GM12864 (cell line): Measurements from ENCODE around the gene FASN.

Source experiments
- DNase-seq: peaks from one replicate; pipeline ENCODE4 v3.0.0-alpha.2; 2011; ENCODE audit warnings: low read depth
- H3K4me3 ChIP-seq: 2 replicates; pipeline ENCODE4 v1.5.1; 2011; ENCODE audit warnings: mild to moderate bottlenecking, low read depth, low read length, control low read depth
- TF ChIP-seq, protein P1 (sequence below): IDR thresholded peaks from 2 replicates; pipeline ENCODE4 v1.5.1; 2011; ENCODE audit warnings: low read depth, mild to moderate bottlenecking, moderate library complexity, low read length, control low read depth, inconsistent platforms; ENCODE audit errors: missing control alignments

The FASN gene

DNA sequence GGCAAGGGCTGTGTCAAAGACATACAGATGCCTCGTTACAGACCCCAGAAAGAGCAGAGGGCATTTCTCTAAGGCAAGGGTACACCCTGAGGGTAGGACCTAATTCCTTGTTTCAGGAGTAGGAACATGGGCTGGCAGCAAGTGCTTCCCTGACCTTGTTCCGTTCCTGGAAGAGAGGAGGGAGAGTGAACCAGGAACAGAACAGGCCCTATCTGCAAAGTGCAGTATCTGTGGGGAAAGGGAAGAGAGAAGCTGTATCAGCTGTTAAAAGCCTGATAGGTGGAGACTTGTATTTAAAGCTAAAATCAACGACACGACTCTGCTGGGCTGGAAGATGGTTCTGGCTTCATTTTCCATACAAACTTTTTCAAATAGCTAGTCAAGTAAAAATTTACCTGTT lies 26.1 kb upstream of the FASN start:
- no peak overlapping the region for H3K4me3 ChIP-seq
- no peak for DNase-seq
- TF ChIP-seq, protein P1, sequence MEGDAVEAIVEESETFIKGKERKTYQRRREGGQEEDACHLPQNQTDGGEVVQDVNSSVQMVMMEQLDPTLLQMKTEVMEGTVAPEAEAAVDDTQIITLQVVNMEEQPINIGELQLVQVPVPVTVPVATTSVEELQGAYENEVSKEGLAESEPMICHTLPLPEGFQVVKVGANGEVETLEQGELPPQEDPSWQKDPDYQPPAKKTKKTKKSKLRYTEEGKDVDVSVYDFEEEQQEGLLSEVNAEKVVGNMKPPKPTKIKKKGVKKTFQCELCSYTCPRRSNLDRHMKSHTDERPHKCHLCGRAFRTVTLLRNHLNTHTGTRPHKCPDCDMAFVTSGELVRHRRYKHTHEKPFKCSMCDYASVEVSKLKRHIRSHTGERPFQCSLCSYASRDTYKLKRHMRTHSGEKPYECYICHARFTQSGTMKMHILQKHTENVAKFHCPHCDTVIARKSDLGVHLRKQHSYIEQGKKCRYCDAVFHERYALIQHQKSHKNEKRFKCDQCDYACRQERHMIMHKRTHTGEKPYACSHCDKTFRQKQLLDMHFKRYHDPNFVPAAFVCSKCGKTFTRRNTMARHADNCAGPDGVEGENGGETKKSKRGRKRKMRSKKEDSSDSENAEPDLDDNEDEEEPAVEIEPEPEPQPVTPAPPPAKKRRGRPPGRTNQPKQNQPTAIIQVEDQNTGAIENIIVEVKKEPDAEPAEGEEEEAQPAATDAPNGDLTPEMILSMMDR, result no peak

DNA sequence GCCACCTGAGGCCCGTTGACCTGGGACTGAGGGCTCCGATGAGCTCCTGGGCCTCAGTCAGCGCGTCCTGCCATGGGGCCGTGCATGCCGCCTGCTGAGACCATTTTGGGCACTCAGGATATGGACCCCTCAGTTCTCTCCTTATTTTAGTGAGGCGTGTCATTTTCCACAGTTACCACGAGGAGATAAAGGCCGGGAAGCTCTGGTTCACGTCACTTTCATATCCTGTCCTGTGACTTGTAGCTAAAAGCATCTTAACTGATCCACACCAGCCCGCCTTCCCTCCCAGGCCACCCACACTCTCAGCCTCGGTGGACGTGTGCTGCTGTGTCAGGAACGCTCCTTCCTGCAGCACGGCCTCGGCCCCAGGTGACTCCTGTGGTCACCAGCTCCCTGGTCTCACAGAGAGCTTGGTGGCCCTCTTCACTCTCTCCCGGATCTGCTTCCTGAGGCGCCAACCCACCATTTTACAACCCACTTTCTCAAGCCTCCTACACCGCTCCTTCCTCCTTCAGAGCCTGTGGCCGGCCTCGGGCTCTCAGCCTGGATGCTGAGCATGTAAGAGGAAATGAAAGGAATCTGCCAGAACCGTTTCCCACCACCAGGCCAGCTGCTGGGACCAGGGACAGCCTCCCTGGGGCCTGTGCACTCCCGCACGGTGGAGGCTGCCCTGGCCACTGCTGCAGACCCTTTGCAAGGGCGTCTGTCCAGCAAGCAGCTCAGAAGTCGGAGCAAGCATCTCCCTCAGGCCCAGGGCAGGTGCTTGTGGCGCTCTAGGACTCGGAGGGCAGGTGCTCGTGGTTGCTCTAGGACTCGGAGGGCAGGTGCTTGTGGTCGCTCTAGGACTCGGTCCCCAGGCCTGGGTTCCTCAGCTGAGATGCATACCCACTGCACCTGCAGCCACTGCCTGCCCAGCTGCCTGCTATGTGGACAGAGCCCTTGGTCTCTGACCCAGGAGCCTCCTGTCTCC lies 23.9 kb upstream of the FASN start:
- no peak overlapping the region for H3K4me3 ChIP-seq
- TF ChIP-seq, protein P1, result no peak
- DNase-seq, result no peak

DNA sequence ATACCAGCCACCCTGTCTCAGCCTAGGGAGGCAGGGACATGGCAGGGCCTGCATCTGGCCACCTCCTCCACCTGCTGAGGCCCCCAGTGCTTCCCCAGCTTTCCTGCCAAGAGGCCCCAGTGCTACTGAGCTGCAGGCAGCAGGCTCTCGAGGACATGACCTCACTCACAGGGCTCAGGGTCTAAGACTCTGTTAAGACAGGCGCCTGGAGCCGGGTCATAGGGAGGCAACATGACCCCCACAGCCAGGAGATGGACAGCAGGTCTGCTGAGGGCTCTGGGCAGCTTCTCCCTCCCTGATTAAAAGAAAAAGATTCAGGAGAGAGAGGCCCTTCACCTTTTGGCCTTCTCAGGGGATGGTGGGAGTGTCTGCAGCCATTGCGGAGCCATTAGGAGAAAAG lies 23.2 kb upstream of the FASN start:
- DNase-seq, result no peak
- H3K4me3 ChIP-seq, result no peak overlapping the region
- TF ChIP-seq, protein P1, result no peak

DNA sequence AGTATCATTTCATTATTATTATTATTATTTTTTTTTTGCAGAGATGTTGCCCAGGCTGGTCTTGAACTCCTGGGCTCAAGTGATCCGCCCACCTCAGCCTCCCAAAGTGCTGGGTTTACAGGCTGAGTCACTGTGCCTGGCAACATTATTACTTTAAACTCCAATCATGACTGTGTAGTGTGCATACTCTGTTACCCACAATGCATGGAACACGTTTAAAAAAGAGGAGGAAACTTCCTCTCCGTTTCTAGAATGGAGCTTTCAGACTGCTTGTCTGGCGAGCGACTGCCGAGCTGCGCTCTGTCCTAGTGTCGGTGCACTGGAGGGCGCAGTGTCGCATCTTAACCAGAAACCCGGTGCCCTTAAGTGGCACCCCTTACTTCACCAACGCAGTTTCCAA lies 22.1 kb upstream of the FASN start:
- TF ChIP-seq, protein P1, result no peak
- DNase-seq, result no peak
- H3K4me3 ChIP-seq, result no peak overlapping the region

DNA sequence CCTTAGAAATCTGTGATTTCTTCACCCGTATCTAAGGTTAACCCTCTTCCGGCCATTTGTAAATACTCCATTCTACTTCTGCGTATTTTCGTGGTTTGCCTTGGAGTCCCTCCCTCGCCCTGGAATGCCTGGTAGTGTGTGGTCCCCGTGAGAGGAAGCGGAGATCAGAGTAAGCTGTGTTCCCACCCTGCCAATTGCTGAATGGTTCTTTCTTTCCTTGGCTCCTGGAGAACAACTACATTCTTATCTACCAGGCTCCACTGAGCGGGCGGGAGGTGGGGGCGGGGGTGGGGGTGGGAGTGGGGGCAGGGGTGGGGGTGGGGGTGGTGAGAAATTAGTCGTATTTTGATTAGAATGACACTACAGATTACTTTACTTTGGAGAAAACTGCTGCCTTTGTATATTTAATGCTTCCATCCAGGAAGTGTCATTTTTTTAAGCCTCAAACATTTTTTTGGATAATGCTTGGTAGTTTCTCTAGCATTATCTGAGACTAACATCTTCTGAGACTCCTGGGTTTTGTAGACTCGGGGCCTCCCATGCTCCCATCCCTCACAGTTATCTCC lies 20.9 kb upstream of the FASN start:
- DNase-seq, result no peak
- H3K4me3 ChIP-seq, result no peak overlapping the region
- TF ChIP-seq, protein P1, result no peak

DNA sequence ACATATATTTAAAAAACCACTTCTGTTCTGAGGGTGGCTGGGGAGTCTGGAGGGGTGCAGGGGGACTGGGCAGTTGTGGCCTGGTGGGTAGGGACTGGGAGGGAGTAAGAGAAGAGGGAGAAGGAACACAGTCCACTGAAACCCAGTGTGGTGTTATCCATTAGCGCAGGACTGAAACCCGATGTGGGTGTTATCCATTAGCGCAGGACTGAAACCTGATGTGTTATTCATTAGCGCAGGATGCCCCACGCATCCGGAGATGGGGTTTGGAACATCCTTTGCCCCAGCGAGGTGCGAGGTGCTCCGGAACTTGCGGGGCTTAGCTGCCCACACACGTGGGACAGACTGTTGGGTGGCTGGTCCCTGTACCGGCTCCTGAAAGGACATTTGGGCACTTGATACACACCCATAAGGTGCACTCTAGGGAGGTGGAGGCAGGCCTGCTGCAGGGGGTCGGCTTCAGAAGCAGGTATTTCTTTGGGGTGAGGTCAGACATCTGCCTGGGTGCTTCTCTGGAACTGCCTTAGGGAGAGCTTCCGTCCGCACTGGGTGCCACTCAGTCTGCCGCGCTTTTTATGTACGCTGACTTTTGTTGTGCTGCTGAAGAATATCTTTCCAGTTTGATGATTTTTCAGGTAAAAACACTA lies 20.3 kb upstream of the FASN start:
- TF ChIP-seq, protein P1, result no peak
- DNase-seq, result no peak
- H3K4me3 ChIP-seq, result no peak overlapping the region
